LNCaP clone FGC (cell line): ENCODE data around the gene FBXO41.

Source experiments
- DNase-seq: peaks from one replicate; pipeline ENCODE4 v3.0.0-alpha.2; 2011; ENCODE audit warnings: low read depth
- H3K4me3 ChIP-seq: 2 replicates; pipeline ENCODE4 v1.5.1; 2011; ENCODE audit warnings: mild to moderate bottlenecking, low read depth, low read length, control low read depth
- CTCF ChIP-seq: IDR thresholded peaks from 2 replicates; pipeline ENCODE4 v1.5.1; 2012; ENCODE audit warnings: mild to moderate bottlenecking; ENCODE audit not compliant: control insufficient read depth, insufficient read depth; ENCODE audit errors: extremely low read depth

FBXO41 gene

DNA sequence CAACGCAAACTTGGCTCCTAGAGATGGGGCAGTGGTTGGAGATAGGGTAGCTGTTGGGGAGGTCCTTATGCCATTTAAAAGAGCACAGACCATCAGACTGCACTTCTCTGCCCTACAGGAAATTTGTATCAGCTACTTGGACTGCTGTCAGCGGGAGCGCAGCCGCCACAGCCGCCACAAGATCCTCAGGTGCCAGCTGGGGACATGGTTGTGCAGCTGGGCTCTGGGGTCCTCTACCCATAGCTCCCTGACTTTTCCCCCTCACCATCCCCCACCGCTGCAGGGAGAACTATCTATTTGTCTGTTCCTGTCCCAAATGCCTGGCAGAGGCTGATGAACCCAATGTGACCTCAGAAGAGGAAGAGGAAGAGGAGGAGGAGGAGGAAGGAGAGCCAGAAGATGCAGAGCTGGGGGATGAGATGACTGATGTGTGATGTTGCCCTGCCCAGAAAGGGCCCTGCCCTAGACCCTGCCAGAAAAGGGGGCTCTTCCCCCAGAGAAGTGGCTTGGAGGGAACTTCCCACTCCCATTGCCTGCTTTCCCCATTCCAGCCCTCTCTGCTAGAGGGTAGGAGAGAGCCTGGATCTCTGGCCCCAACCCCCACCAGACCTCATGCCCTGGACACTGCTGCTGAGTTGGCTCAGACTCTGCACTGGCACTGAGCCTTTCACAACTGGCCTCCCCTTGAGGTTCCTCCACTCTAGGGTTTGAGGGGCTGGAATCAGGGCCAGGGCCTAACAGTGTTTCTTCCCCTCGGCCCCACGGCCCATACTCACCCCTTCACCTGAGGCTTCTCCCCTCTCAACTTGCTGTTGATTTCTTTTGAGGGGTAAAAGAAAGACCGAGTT, 58.5 kb downstream of the FBXO41 start:
- H3K4me3 ChIP-seq, result no peak overlapping the region
- no peak for TF ChIP-seq CTCF
- DNase-seq, result no peak

DNA sequence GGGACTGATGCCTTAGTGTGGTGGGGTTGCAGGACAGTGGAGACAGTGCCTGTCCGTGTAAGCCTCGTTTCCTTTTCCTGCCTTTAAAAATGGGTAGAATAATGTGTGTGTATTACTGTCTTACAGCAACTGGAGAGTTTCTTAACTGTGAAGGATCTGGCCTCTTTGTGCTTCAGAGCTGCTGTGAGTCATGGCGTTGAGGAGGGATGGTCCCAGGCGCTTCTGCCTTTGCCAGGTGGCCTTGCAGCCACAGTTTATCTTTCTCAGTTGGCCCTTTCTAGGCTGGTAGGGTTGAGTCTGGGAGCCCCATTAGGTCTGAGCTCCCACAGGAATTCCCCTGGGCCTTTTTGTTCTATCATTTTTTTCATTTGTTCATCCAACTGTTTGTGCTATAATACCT, 60.5 kb downstream of the FBXO41 start:
- DNase-seq, result no peak
- H3K4me3 ChIP-seq, result no peak overlapping the region
- no peak for TF ChIP-seq CTCF

DNA sequence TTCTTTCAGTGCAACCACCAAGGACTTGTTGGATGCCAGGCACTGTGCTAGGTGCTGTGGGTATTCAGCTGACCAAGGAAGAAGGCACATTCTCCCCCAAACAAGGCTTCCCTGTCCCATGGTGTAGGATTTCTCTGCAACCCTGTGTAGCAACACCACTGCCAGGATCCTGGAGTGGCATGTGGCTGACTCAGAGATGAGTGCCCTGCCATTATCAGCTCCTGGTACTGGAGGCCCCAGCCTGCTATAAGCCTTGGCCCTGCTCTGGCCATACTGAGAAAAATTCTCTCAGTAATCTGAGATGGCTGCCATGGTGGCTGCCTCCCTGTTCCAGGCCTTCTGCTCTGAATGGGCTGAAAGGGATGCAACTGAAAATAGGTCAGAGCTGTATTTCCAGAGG, 66.0 kb downstream of the FBXO41 start:
- no peak overlapping the region for H3K4me3 ChIP-seq
- no peak for TF ChIP-seq CTCF
- no peak for DNase-seq

DNA sequence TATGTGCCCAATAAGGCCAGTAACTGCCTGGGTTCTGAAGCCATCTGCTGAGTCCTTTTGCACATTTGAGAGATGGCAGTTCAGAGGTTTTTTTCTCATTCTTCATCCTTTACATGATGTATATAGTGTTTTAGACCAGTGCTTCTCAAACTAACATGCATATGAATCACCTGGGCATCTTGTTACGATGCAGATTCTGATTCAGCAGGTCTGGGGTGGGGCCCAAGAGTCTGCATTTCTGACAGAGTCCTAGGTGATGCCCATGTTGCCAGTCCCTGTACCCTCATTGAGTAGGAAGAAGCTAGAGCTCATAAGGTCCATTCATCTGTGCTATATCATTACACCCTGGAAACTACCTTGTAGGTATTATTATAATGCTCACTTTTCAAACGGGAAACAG, 66.5 kb downstream of the FBXO41 start:
- TF ChIP-seq CTCF, result no peak
- no peak for DNase-seq
- H3K4me3 ChIP-seq, result no peak overlapping the region

DNA sequence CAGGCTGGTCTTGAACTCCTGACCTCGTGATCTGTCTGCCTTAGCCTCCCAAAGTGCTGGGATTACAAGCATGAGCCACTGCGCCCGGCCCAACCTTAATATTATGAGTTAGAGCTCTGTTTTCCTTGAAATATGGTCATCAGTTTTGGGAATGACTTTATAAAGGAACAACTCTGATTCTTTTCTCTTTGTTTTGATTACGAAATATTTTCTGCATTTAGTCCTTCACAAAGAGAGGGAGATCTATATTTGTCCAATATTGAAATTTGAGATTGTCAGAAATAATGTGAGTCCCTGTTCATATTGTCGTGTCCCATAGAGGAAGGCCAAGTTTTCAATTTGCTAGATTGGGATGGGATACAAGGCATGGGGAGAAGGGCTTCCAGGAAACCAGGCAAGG, 67.1 kb downstream of the FBXO41 start:
- TF ChIP-seq CTCF, result no peak
- H3K4me3 ChIP-seq, result no peak overlapping the region
- no peak for DNase-seq

GRCh38 chr2:73215254-73215653, 69.0 kb downstream of the FBXO41 start:
- peak overlapping the region; percentile 64 for H3K4me3 ChIP-seq
- no peak for TF ChIP-seq CTCF
- DNase-seq, result no peak
